Stimulated activated CD4-positive, alpha-beta T cell treated with anti-CD3 and anti-CD28 coated beads, Interleukin-4, amount 100 ng/mL, for 24 hours (primary cell): Measurements from ENCODE around the gene LPP.
"Not testable (repeated sequence)": the region's sequence is repeated elsewhere in the genome, so short reads cannot be mapped to it uniquely, and the experiment has no call there.

Source experiments
- DNase-seq: peaks from one replicate; pipeline ENCODE4 v3.0.0-alpha.2; 2020

LPP gene

DNA sequence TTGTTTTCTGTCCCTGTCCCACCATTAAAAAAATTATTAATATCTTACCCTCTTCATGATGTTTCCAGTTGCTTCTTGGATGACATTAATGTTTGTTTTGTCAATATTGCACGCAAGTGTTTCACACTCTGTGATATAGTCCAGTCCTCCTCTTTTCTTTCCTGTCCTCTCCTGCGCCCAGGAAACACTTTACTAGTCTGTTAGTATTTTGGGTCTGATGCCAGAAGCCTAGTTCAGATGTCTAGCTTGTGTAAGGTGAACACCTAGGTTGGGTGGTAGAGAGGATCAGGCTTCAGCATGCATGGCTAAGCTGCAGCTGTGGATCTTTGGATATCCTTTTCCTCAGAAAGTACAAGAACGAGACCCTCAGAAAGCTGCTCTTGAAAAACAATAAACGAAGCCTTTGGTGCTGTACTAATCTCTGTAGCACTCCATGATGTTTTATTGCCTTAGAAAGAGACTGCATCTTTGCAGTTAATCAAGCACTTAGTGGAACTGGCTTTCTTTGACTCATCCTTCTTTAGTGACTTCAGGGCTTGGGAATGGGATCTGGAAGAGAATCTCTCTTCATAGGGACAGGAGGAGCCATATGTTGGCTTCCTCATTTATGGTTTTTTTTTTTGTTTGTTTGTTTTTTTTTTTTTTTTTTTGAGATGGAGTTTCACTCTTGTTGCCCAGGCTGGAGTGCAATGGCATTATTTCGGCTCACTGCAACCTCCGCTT lies 253.4 kb downstream of the LPP start:
- DNase-seq: no peak

- no peak for DNase-seq
Observed at GRCh38 chr3:188408831-188409230, 254.9 kb downstream of the LPP start.

- DNase-seq: no peak
Observed at GRCh38 chr3:188411750-188412149, 257.8 kb downstream of the LPP start.

- no peak for DNase-seq
Observed at GRCh38 chr3:188415196-188415595, 261.2 kb downstream of the LPP start.

GRCh38 chr3:188416041-188416440 lies 262.1 kb downstream of the LPP start:
- DNase-seq: no peak

DNA sequence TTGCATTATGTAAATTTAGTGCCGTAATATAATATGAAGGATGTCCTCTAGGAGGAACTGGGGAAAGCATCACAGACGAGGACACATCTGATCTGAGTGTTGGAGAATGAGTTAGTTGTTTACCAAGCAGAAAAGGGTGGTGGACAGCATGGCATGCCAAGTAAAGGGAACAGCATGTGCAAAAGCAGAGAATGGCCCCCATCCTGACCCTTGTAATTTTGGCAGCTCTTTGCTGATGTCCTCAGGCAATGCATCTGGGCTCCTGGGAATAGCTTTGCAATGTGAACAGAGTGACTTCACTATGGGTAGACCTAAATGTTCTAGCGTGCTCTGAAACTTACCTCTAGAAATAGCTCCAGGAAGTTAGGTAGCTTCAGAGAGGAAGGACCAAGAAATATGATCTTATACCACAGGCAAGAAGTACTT lies 263.3 kb downstream of the LPP start:
- no peak for DNase-seq

- DNase-seq: no peak
Observed at GRCh38 chr3:188417766-188418165, 263.8 kb downstream of the LPP start.

DNA sequence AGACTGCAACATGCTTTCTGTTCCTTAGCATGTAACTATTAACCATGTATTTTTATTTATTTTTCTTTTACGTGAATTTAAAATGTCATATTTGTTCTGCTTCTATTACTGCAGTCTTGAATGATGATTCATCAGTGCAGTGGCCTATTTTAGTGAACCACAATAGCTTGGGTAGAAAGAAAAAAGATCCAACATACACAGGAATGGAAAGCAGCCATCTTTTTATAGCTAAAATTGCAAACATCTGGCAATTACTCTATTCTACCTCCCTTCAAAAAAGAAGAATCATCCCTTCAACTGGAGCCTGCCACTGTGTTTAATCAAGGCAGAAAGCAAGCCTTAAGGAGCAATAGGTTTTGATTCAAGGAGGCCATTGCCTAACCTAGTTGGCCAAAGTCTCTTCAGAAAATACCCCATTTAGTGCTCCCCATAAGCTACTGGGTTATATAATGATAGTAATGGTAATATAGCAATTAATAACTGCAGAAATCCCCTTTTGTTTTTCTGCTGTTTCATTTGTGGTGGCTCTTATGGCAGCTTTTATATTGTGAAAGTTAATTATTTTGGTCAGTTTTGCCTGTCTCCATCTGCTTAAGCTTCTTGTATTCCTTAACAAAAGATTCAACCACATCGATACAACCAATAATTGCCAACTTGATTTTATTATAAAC lies 267.3 kb downstream of the LPP start:
- DNase-seq: no peak

- no peak for DNase-seq
Observed at GRCh38 chr3:188421836-188422540, 268.0 kb downstream of the LPP start.

GRCh38 chr3:188427981-188428380 lies 274.0 kb downstream of the LPP start:
- not testable (repeated sequence) for DNase-seq

DNA sequence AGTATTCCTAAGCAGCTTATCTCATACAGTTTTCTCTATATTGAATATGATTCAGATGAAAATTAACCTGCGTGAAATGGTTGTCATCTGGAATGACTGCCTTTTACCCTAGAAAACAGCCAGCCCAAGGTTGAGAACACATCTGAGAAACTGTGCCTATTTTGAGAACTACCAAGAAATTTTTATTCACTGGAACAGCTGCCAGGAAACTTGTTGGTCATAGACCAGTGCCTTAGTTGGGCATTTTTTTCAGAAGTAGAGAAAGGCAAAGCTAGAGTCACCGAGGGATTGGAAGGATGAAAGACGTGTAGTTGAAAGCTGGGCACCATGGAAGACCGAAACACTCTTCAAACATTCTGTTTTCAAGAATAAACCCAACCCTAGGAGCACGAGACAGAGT lies 277.1 kb downstream of the LPP start:
- no peak for DNase-seq

DNA sequence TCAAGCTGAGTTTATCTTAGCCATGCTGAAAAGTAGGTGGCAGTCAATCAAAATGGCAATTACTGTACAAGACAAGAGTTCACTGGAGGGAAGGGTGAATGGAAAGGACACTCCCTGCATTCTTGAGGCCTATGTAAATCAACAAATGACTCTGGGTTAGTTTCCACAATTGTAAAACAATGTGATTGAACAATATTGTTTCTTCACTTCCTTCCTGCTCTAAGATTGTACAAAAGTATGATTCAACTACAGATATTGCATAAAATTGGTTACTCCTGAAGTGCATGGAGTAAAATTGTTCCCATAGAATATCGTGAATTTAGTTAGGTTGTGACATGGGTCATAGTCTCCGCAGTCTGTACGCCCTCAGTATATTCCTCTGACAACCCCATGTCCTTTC lies 277.6 kb downstream of the LPP start:
- no peak for DNase-seq

- no peak for DNase-seq
Observed at GRCh38 chr3:188432802-188433520, 279.0 kb downstream of the LPP start.

DNA sequence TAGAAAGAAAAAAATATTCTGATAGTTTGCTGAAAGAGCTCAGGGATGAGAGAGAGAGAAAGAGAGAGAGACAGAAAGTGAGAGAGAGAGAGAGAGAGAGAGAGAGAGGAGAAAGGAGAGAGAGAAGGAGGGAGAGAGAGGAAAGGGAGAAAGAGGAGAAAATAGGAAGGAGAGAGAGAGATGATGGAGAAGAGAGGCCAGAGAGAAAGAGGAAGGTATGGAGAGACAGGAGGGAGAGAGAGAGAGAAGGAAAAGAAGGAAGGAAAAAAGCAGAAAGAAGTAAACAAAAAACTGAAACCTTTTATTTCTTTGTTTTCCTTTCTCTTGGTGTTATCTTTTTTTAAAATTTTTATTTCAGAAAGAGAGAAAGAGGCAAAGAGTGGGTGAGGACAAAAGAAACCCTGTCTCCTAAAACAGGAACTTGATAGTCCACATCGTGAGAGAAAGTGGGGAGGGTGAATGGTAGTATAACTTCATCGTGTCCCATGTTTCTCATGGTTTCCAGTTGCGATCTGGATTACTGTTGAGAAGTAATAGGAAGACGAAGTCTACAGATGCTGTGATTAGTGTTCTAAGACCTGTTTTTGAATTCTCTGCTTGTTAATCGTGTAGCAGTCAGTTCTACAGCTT lies 279.7 kb downstream of the LPP start:
- DNase-seq: no peak

DNA sequence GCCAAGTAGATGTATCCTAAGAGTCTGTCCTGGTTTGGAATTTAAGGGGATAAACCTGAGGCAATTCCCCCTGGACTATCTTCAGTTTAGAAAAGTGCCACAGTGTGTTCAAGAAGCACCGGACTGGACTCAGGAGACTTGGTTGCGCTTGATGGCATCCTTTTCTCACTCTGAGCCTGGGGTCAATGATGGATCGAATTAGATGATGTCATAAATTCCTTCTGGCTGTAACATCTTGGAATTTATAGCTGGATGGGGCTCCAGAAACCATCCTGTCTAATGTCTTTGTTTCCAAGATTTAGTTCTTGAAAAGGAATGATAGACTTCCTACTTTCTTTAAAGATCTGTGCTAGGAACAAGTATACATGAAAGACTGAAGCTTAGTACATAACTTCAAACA lies 280.6 kb downstream of the LPP start:
- DNase-seq: no peak

- DNase-seq: no peak
Observed at GRCh38 chr3:188435266-188435665, 281.3 kb downstream of the LPP start.

DNA sequence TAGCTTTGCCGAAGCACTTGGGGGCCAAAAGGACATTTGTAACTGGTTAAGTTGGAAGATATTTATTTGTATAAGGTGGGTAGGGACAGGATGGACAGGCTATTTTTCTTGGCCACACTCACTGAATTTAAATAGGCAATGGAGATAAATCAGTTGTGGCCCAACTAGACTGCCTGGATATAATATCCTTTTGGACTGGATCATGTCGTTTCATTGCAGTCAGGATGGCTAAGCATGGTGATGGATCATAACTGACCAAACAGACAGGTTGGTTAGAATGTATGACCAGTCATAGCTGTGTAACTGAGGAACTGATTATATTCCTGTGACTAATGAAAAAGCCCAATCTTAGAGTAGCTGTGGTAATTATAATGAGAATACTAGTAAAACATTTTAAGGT lies 284.0 kb downstream of the LPP start:
- DNase-seq: no peak

GRCh38 chr3:188439080-188439479 lies 285.1 kb downstream of the LPP start:
- peak; percentile 33 for DNase-seq

DNA sequence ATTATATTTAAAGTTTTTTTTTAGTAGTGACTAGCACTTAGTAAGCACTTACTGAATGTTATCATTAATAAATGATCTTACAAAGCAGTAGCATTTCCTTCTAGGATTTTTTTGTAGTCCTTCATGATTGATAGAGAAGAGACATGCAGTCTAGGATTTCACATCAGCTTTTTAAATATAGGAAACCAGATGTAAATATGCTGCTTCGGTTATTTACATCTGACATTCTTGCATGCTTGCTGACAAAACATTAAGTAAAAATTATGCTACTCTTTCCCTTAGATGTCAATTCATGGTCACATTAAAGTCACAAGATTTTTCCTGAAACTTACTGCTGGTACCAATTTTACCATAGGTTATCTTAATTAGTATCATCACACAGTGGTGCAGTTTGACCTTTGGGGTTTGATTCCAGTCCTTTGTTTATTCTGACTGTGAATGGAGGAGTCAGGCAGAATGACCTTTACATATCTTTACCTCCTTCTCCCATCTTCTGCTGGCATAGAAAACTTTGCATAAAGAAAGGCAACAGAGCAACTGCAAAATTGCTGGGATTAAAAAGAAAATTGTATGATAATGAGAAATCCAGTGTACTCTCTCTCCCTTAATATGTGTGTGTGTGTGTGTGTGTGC lies 286.5 kb downstream of the LPP start:
- no peak for DNase-seq

- no peak for DNase-seq
Observed at GRCh38 chr3:188442430-188442829, 288.5 kb downstream of the LPP start.

GRCh38 chr3:188445175-188445574 lies 291.2 kb downstream of the LPP start:
- DNase-seq: not testable (repeated sequence)

GRCh38 chr3:188446014-188446413 lies 292.1 kb downstream of the LPP start:
- DNase-seq: no peak
